SU-DHL-6 (cell line): Measurements from ENCODE around the gene C16orf95.

Experiments
- H2AFZ ChIP-seq: fragments of 200-600 bp; sonication (generic); 2 replicates; pipeline ENCODE4 v1.6.1; 2014; ENCODE audit warnings: low read depth, mild to moderate bottlenecking, moderate library complexity, mixed read lengths, antibody characterized with exemption, low read length; ENCODE audit not compliant: severe bottlenecking
- H3F3A ChIP-seq: fragments of 200-600 bp; shearing (Covaris generic); 2 replicates; pipeline ENCODE4 v1.6.0; 2016; ENCODE audit warnings: antibody characterized with exemption, mild to moderate bottlenecking; ENCODE audit not compliant: insufficient read depth
- H3K27ac ChIP-seq: fragments of 200-600 bp; sonication (generic); 2 replicates; pipeline ENCODE4 v1.5.1; 2016; ENCODE audit warnings: low read depth, mild to moderate bottlenecking, low read length, moderate library complexity, mixed read lengths
- H3K27me3 ChIP-seq: fragments of 200-600 bp; sonication (generic), shearing (Covaris generic); 2 replicates; pipeline ENCODE4 v1.6.0; 2014; ENCODE audit warnings: mild to moderate bottlenecking, low read length
- H3K36me3 ChIP-seq: fragments of 200-600 bp; sonication (generic); 2 replicates; pipeline ENCODE4 v1.6.1; 2014; ENCODE audit warnings: mild to moderate bottlenecking, low read length, mixed read lengths
- H3K4me2 ChIP-seq: fragments of 300-600, 200-600 bp; shearing (Covaris generic), sonication (generic); 2 replicates; pipeline ENCODE4 v1.6.0; 2014; ENCODE audit warnings: low read length, low read depth, mild to moderate bottlenecking; ENCODE audit not compliant: poor library complexity, severe bottlenecking
- H3K4me3 ChIP-seq: fragments of 200-600 bp; sonication (generic); 2 replicates; pipeline ENCODE4 v1.5.1; 2014; ENCODE audit warnings: antibody characterized with exemption, low read length, mild to moderate bottlenecking, mixed read lengths; ENCODE audit not compliant: insufficient read depth, poor library complexity, severe bottlenecking
- H3K79me2 ChIP-seq: fragments of 200-600 bp; sonication (generic); 2 replicates; pipeline ENCODE4 v1.6.1; 2014; ENCODE audit warnings: mild to moderate bottlenecking, low read length, moderate library complexity; ENCODE audit not compliant: insufficient read depth
- H3K9ac ChIP-seq: fragments of 200-600 bp; sonication (generic); 2 replicates; pipeline ENCODE4 v1.7.0; 2014; ENCODE audit warnings: mild to moderate bottlenecking, low read length
- H3K9me2 ChIP-seq: fragments of 200-600 bp; sonication (generic); replicated peaks from 2 replicates; pipeline ENCODE4 v1.6.1; 2014; ENCODE audit warnings: low read length; ENCODE audit not compliant: insufficient read depth
- H3K9me3 ChIP-seq: fragments of 200-600 bp; sonication (generic); 2 replicates; pipeline ENCODE4 v1.6.1; 2014; ENCODE audit warnings: low read length, mixed read lengths; ENCODE audit not compliant: insufficient read depth
- H4K20me1 ChIP-seq: fragments of 200-600 bp; sonication (generic); 2 replicates; pipeline ENCODE4 v1.6.1; 2014; ENCODE audit warnings: low read depth, mild to moderate bottlenecking, antibody characterized with exemption, low read length, moderate library complexity, mixed read lengths
- CTCF ChIP-seq: fragments of 200-600 bp; sonication (generic); IDR thresholded peaks from one replicate; pipeline ENCODE4 v1.5.1; 2017; ENCODE audit warnings: antibody characterized with exemption, mild to moderate bottlenecking, low read length, moderate library complexity; ENCODE audit not compliant: insufficient read depth, poor library complexity, severe bottlenecking
- EZH2phosphoT487 ChIP-seq: fragments of 200-600 bp; sonication (generic), shearing (Covaris generic); conservative IDR thresholded peaks from 2 replicates; pipeline ENCODE4 v1.6.1; 2018; ENCODE audit warnings: mild to moderate bottlenecking, antibody characterized with exemption, low read length, moderate library complexity, mixed read lengths

Gene C16orf95

GRCh38 chr16:87352818-87353217 is 35.6 kb upstream of the C16orf95 start:
- Histone ChIP-seq H3K9me2 (no peaks in the 10 kb centered on the region), H3K27ac (no peak overlapping the region), H3K9ac (no peak overlapping the region), H3F3A (no peaks in the 10 kb centered on the region), H3K36me3 (no peaks in the 10 kb centered on the region), H3K79me2 (no peaks in the 10 kb centered on the region), H4K20me1 (no peaks in the 10 kb centered on the region), H2AFZ (no peak overlapping the region), H3K9me3 (no peaks in the 10 kb centered on the region), H3K4me2 (no peak overlapping the region), H3K4me3 (no peak overlapping the region), H3K27me3 (no peaks in the 10 kb centered on the region)
- TF ChIP-seq EZH2phosphoT487 (no peak), CTCF (no peak)

- Histone ChIP-seq H2AFZ (no peak overlapping the region), H3K27ac (no peak overlapping the region), H3K79me2 (no peaks in the 10 kb centered on the region), H3K9me3 (no peaks in the 10 kb centered on the region), H3K9me2 (no peaks in the 10 kb centered on the region), H3F3A (no peaks in the 10 kb centered on the region), H4K20me1 (no peaks in the 10 kb centered on the region), H3K9ac (no peak overlapping the region), H3K4me2 (no peak overlapping the region), H3K4me3 (no peak overlapping the region), H3K36me3 (no peaks in the 10 kb centered on the region), H3K27me3 (no peaks in the 10 kb centered on the region)
- TF ChIP-seq CTCF (no peak), EZH2phosphoT487 (no peak)
Measured at GRCh38 chr16:87351320-87351698, 34.1 kb upstream of the C16orf95 start.

- no peaks in the 10 kb centered on the region for H4K20me1 ChIP-seq
- no peaks in the 10 kb centered on the region for H3K36me3 ChIP-seq
- H2AFZ ChIP-seq: no peak overlapping the region
Measured at GRCh38 chr16:87350681-87351319, 33.6 kb upstream of the C16orf95 start.

More at GRCh38 chr16:87350681-87351319, 33.6 kb upstream of the C16orf95 start:
- Histone ChIP-seq H3K79me2 (no peaks in the 10 kb centered on the region), H3K9me2 (no peaks in the 10 kb centered on the region), H3K27ac (no peak overlapping the region), H3K4me3 (no peak overlapping the region), H3K27me3 (no peaks in the 10 kb centered on the region), H3K9me3 (no peaks in the 10 kb centered on the region), H3K4me2 (no peak overlapping the region), H3K9ac (no peak overlapping the region), H3F3A (no peaks in the 10 kb centered on the region)
- no peak for TF ChIP-seq EZH2phosphoT487
- TF ChIP-seq CTCF: no peak
